Activated CD8-positive, alpha-beta T cell treated with anti-CD3 and anti-CD28 coated beads for 36 hours (primary cell): ENCODE measurements around the gene GSAP. TPM values are rescaled to one million over a fixed set of nuclear protein-coding genes. Genes with fewer than 3 reads are reported as not detected.

Experiments
- ATAC-seq: fragments of 200-7000 bp; cut with Tn5 transposase; one replicate; pipeline ENCODE4 v1.10.0; 2021; ENCODE audit warnings: mild to moderate bottlenecking, moderate library complexity
- CTCF ChIA-PET: fragments of 350-600 bp; sonication (Branson Sonifier 250); formaldehyde crosslinking; loops from one replicate; lab custom pipeline; 2021; ENCODE audit warnings: antibody characterized with exemption; lab: Charles Lee
- POLR2A ChIA-PET: fragments of 350-600 bp; sonication (Branson Sonifier 250); formaldehyde crosslinking; loops from one replicate; lab custom pipeline; 2021; ENCODE audit warnings: antibody characterized with exemption; lab: Charles Lee
- DNase-seq: peaks from one replicate; pipeline ENCODE4 v3.0.0-alpha.2; 2020
- H3K27ac Mint-ChIP-seq: one replicate; pipeline ENCODE4 v1.8.0; 2021; ENCODE audit warnings: mild to moderate bottlenecking, mixed read lengths
- H3K27me3 Mint-ChIP-seq: one replicate; pipeline ENCODE4 v1.8.0; 2021; ENCODE audit warnings: mixed read lengths
- H3K36me3 Mint-ChIP-seq: one replicate; pipeline ENCODE4 v1.8.0; 2021; ENCODE audit warnings: low read depth, mixed read lengths
- H3K4me1 Mint-ChIP-seq: one replicate; pipeline ENCODE4 v1.8.0; 2021; ENCODE audit warnings: low read depth, mixed read lengths
- H3K4me3 Mint-ChIP-seq: one replicate; pipeline ENCODE4 v1.8.0; 2021; ENCODE audit warnings: mild to moderate bottlenecking, moderate library complexity, mixed read lengths
- H3K9me3 Mint-ChIP-seq: one replicate; pipeline ENCODE4 v1.8.0; 2021; ENCODE audit warnings: mixed read lengths
- CTCF ChIP-seq: fragments of 200-600 bp; IDR thresholded peaks from one replicate; pipeline ENCODE4 v1.8.0; 2022; ENCODE audit warnings: antibody characterized with exemption, mild to moderate bottlenecking
- intact Hi-C: fragments of 100-400 bp; cut with micrococcal nuclease; formaldehyde crosslinking; loops from one replicate; pipeline ENCODE4 v1.10.0; 2022
- total RNA-seq, 2 experiments: library from RNA; stranded (reverse); gene quantifications; one replicate each; pipeline ENCODE4 v1.2.3, GENCODE V29; 2021

GSAP gene
- total RNA-seq, 2 experiments from 2014 or later = 1.9 to 3.0 TPM

- ChIA-PET CTCF (no interaction called here), POLR2A (no interaction called here)
- Mint-ChIP-seq H3K36me3 (peaks cover 15% of the 10 kb centered on the region), H3K9me3 (no peaks in the 10 kb centered on the region), H3K27me3 (no peaks in the 10 kb centered on the region), H3K4me3 (no peak overlapping the region), H3K27ac (no peak overlapping the region), H3K4me1 (no peaks in the 10 kb centered on the region)
- intact Hi-C loops = no loop called here
- DNase-seq (no peak), ATAC-seq (no peak)
- TF ChIP-seq CTCF = no peak
Observed at GRCh38 chr7:77288676-77289320, 127.4 kb downstream of the GSAP start.

- DNase-seq (no peak), ATAC-seq (no peak)
- intact Hi-C loops = no loop called here
- H3K27ac Mint-ChIP-seq = no peak overlapping the region
- ChIA-PET POLR2A (no interaction called here), CTCF (no interaction called here)
- H3K27me3 Mint-ChIP-seq = no peaks in the 10 kb centered on the region
- no peak for TF ChIP-seq CTCF
- no peak overlapping the region for H3K4me3 Mint-ChIP-seq
- H3K4me1 Mint-ChIP-seq = no peaks in the 10 kb centered on the region
- peaks cover 15% of the 10 kb centered on the region for H3K36me3 Mint-ChIP-seq
- no peaks in the 10 kb centered on the region for H3K9me3 Mint-ChIP-seq
Observed at GRCh38 chr7:77284616-77285015, 131.5 kb downstream of the GSAP start.

GRCh38 chr7:77284005-77284404, 132.1 kb downstream of the GSAP start:
- intact Hi-C loops = no loop called here
- CTCF ChIA-PET = no interaction called here

GRCh38 chr7:77282897-77283296, 133.3 kb downstream of the GSAP start:
- H3K27me3 Mint-ChIP-seq = no peaks in the 10 kb centered on the region
- ATAC-seq (no peak), DNase-seq (no peak)
- ChIA-PET CTCF (interaction anchor here (0.9 kb wide), 1 partner anchor 9 kb away, joined by 4 read pairs; no protein-coding TSS in a partner anchor), POLR2A (no interaction called here)
- H3K4me3 Mint-ChIP-seq = no peak overlapping the region
- TF ChIP-seq CTCF = no peak
- intact Hi-C loops = no loop called here
- no peak overlapping the region for H3K27ac Mint-ChIP-seq
- H3K4me1 Mint-ChIP-seq = no peaks in the 10 kb centered on the region
- peaks cover 11% of the 10 kb centered on the region for H3K36me3 Mint-ChIP-seq
- H3K9me3 Mint-ChIP-seq = no peaks in the 10 kb centered on the region

More at GRCh38 chr7:77284005-77284404, 132.1 kb downstream of the GSAP start:
- POLR2A ChIA-PET = no interaction called here
- H3K4me3 Mint-ChIP-seq = no peak overlapping the region
- no peak for TF ChIP-seq CTCF
- H3K27ac Mint-ChIP-seq = no peak overlapping the region
- H3K27me3 Mint-ChIP-seq = no peaks in the 10 kb centered on the region
- H3K36me3 Mint-ChIP-seq = peaks cover 14% of the 10 kb centered on the region
- DNase-seq = no peak
- no peaks in the 10 kb centered on the region for H3K4me1 Mint-ChIP-seq
- no peaks in the 10 kb centered on the region for H3K9me3 Mint-ChIP-seq
- ATAC-seq = no peak

- no peak for DNase-seq
- no peak for TF ChIP-seq CTCF
- POLR2A ChIA-PET = no interaction called here
- CTCF ChIA-PET = interaction anchor here (0.9 kb wide), 1 partner anchor 8 kb away, joined by 4 read pairs; no protein-coding TSS in a partner anchor
- H3K9me3 Mint-ChIP-seq = no peaks in the 10 kb centered on the region
- H3K27ac Mint-ChIP-seq = no peak overlapping the region
- peaks cover 3% of the 10 kb centered on the region for H3K36me3 Mint-ChIP-seq
- no peak overlapping the region for H3K4me3 Mint-ChIP-seq
- H3K4me1 Mint-ChIP-seq = no peaks in the 10 kb centered on the region
- intact Hi-C loops = no loop called here
- H3K27me3 Mint-ChIP-seq = no peaks in the 10 kb centered on the region
- ATAC-seq = no peak
Observed at GRCh38 chr7:77281780-77282478, 134.2 kb downstream of the GSAP start.
